MV-4-11 (cell line): ENCODE data around the gene GPR137B.

Experiments used
- DNase-seq: peaks from one replicate; lab custom pipeline; 2025; lab: John Stamatoyannopoulos, UW

GPR137B gene

DNA sequence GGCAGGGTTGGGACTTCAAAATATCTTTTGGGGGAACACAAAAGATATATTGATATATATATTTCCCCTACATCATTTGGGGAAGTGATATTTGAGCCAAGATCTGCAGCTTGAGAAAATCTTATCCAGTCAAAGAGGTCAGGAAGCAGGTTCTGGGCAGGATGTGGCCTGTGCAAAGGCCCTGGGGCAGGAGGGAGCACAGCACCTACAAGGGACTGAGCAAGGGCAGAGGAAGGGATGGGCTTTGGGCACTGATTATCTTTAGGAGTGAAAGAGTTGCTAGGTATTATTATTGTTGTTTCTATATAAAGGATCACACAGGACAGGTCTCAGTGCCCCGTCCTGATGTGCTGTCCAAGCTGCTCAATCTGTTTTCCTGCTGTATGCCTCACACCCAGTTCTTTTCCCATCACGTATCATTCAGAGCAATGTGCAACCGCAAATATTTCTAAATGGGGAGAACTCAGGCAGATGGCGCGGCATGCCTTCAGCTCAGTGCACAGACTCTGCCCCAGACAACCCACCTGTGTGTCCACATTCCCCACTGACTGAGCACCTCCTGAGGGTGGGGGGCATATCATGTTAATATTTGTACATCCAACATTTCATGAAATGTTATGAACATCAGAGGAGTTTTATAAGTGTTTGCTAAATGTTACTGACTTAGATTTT is 28.1 kb upstream of the GPR137B start:
- no peak for DNase-seq

- DNase-seq: no peak
Measured at GRCh38 chr1:236117710-236118109, 24.6 kb upstream of the GPR137B start.

- no peak for DNase-seq
Measured at GRCh38 chr1:236119943-236120484, 22.3 kb upstream of the GPR137B start.

- DNase-seq: no peak
Measured at GRCh38 chr1:236120721-236121153, 21.6 kb upstream of the GPR137B start.

- DNase-seq: no peak
Measured at GRCh38 chr1:236122176-236122575, 20.2 kb upstream of the GPR137B start.

DNA sequence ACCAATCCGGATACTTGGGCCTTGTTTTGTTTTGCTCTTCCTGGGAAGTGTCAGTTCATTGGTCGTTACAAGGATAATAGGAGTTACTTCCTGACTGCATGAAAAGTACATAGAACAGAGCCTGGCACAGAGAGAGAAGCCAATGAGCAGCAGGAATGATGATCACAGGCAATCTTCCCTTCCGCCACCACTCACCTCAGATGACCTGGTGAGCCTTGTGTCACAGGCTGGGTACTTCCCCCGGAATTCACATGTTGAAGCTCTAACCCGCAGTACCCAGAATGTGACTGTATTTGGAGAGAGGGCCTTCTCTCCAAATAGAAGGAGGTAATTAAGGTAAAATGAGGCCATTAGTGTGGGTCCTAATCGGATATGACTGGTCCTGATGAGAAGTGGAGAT is 18.8 kb upstream of the GPR137B start:
- DNase-seq: no peak

DNA sequence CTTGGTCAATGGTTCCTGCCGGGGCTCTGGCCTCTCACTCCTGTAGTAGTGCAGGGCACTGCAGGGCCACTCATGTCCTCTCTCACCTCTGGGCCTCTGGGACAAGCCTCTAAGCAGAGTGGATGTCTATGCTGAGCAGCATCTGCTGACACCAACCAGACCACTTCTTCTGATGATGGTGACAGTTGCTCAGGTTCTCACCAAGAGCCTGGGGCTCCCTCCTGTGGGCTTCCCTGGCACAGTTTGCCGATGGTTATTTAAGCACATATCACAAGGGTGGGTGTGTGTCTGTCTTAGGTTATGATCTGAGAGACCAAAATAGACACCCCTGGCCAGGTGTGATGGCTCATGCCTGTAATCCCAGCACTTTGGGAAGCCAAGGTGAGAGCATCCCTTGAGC is 17.4 kb upstream of the GPR137B start:
- DNase-seq: no peak

DNA sequence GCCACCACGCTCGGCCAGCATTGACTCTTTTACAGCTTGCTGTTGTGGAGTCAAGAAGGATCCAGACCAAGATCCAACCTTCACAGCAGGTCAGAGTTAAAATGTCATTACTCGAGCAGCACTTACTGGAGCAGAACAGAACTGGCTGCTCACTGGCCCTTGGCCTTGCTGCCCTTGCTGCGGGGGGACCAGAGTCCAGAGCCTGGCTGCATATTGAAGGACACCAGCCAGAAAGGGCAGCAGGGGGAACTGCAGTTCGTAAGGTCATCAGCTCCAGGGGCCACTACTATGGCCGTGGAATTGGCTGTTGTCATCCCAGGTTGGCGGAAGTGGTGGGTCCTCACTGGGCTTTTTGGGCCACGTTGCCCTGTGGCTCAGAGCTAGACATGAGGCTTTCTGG is 15.3 kb upstream of the GPR137B start:
- no peak for DNase-seq

GRCh38 chr1:236128646-236129178 is 13.6 kb upstream of the GPR137B start:
- no peak for DNase-seq

- no peak for DNase-seq
Measured at GRCh38 chr1:236129306-236129705, 13.0 kb upstream of the GPR137B start.

GRCh38 chr1:236130372-236130771 is 12.0 kb upstream of the GPR137B start:
- no peak for DNase-seq

- no peak for DNase-seq
Measured at GRCh38 chr1:236131916-236132315, 10.4 kb upstream of the GPR137B start.

GRCh38 chr1:236132420-236133046 is 9.8 kb upstream of the GPR137B start:
- DNase-seq: no peak

DNA sequence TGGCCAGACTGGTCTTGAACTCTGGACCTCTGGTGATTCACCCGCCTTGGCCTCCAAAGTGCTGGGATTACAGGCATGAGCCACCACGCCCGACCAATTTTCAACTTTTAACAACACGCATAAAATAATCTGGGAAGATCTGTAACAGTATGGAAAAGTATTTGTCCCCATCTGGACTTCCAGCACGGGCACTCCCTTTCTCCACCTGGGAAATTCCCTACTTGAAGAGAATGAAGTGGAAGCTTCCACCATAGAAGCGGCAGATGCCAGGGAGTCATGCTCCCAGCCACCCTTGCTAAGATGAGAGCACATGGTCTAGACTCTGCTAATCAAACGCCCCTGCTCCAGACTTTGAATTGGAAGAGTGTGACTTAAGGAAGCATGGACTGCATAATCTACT is 9.0 kb upstream of the GPR137B start:
- DNase-seq: no peak

GRCh38 chr1:236133802-236134201 is 8.5 kb upstream of the GPR137B start:
- no peak for DNase-seq

GRCh38 chr1:236137285-236137852 is 5.0 kb upstream of the GPR137B start:
- DNase-seq: no peak

- no peak for DNase-seq
Measured at GRCh38 chr1:236139495-236139894, 2.8 kb upstream of the GPR137B start.

- no peak for DNase-seq
Measured at GRCh38 chr1:236140705-236141446, 1.5 kb upstream of the GPR137B start.

DNA sequence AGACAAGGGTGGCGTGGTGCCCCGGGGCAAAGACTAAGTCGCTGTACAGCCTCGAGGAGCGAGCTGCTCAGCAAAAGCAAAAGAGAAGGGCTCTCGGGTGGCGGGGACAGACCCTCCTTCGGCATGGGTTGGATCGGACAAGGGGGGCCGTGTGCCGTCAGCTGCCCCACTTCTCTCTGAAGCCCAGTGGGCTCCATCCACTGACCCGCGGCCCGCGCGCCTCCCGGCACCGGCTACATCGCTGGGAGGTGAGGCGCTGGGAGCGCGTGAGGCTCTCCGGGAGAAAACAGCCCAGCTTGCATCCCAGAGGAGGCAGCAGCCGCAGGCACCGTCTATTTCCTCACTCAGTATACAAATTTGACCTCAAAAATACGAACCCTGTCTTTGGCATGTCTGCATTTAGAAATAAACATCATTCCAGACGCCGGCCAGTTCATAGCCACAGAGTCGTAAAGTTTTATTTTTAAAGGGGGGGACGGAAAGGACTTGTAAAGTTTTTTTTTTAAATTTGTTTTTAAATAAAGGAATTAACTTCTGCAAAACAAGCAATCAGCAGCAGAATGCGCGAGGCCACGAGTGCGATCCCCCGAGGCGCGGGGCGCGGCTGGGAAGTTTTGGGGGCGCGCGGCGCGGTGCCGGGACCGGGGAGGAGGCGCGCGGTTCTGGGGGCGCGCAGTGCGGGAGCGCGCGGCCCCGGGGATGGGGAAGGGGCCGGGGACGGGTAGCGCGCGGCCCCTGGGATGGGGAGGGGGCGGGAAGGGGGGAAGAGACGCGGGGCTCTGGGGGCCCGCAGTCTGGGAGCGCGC is 689 bp upstream of the GPR137B start:
- no peak for DNase-seq

GRCh38 chr1:236143104-236143948 is 987 bp downstream of the GPR137B start:
- peak; percentile 77 for DNase-seq

- no peak for DNase-seq
Measured at GRCh38 chr1:236144033-236144432, 1.7 kb downstream of the GPR137B start.
